ENCODE measurements around the gene ATP13A4.

Gene ATP13A4

DNA sequence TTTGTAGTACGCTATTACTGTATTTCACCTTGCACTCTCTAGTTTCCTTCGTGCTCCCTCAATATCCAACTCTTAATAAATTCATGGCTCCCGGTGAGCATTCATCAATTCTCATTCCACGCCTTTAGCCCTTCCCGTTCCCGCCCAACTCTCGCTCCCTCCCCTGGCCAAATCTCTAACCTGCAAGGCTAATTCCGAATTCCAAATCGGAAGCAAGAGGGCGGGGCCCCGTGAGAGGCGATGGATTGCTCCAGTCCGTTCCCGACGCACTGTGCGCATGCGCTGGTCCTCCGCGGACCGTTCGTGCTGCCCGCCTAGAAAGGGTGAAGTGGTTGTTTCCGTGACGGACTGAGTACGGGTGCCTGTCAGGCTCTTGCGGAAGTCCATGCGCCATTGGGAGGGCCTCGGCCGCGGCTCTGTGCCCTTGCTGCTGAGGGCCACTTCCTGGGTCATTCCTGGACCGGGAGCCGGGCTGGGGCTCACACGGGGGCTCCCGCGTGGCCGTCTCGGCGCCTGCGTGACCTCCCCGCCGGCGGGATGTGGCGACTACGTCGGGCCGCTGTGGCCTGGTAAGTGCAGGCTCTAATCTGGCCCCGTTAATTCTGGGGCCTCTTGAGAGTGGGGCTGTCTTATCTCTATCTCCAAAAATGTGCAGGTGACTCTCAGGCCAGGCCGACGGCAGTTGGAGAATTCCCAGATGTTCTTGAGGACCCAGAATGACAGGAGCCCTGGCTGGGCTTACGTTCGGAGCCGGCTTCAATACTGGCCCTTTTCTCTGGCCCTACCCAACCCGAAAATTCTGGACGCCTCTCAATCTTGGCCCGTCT lies 38.4 kb upstream of the ATP13A4 start, which contains the start of gene OPA1:
OPA1 (plus strand) TSS at position 368 of the 827 bp plus-strand sequence; CDS start at position 538, 170 bp downstream.
- DNase-seq (ENCODE audit: low read depth) = peak; percentile 98
- TF ChIP-seq, protein P1, sequence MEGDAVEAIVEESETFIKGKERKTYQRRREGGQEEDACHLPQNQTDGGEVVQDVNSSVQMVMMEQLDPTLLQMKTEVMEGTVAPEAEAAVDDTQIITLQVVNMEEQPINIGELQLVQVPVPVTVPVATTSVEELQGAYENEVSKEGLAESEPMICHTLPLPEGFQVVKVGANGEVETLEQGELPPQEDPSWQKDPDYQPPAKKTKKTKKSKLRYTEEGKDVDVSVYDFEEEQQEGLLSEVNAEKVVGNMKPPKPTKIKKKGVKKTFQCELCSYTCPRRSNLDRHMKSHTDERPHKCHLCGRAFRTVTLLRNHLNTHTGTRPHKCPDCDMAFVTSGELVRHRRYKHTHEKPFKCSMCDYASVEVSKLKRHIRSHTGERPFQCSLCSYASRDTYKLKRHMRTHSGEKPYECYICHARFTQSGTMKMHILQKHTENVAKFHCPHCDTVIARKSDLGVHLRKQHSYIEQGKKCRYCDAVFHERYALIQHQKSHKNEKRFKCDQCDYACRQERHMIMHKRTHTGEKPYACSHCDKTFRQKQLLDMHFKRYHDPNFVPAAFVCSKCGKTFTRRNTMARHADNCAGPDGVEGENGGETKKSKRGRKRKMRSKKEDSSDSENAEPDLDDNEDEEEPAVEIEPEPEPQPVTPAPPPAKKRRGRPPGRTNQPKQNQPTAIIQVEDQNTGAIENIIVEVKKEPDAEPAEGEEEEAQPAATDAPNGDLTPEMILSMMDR (IDR thresholded peaks at IDR 0.05; ENCODE audit: low read depth, low read length, missing control alignments) = peak; percentile 34
- in situ Hi-C loops (cut with HindIII; ENCODE audit: low sequenced_read_pairs) = no loop called here

DNA sequence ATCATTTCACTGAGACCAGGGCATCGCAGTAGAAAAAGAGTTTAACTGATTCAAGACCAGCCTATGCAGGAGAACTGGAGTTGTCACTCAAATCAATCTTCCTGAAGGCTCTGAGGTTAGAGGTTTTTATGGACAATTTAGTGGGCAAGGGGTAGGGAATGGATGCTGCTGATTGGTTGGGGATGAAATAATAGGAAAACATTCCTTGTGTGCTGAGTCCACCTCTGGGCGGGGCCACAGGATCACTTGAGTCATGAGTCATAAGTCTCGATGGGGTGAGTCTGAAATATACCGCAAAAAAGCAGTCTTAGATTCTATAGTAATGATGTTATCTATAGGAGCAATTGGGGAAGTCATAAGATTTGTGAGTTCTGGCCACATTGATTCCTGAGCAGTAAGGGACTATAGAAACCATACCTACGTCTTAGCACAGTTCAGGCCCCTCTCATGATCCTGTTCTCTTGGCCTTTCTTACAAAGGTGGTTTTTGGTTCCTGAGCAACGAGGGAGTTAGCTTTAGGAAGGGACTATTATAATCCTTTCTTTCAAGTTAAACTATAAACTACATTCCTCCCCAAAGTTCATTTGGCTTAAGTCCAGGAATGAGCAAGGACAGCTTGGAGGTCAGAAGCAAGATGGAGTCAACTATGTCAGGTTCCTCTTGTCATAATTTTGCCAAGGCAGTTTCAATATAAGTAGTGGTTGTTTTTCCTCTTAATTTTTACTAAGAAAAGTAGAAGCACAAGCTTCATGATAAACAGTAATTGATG lies 35.6 kb upstream of the ATP13A4 start:
- in situ Hi-C loops (cut with HindIII; ENCODE audit: low sequenced_read_pairs) = no loop called here
- TF ChIP-seq, protein P1 (IDR thresholded peaks at IDR 0.05; ENCODE audit: low read depth, low read length, missing control alignments) = no peak
- no peak for DNase-seq (ENCODE audit: low read depth)
- no peak overlapping the region for H3K4me3 ChIP-seq (ENCODE audit: low read depth, low read length)

More for the DNA sequence above, 38.4 kb upstream of the ATP13A4 start, which contains the start of gene OPA1:
- H3K4me3 ChIP-seq (ENCODE audit: low read depth, low read length) = peak within 1 kb of the TSS; percentile 95

- DNase-seq (ENCODE audit: low read depth) = no peak
- in situ Hi-C loops (cut with HindIII; ENCODE audit: low sequenced_read_pairs) = loop anchor here (10.0 kb wide), 1 partner anchor 765 kb away; no protein-coding TSS in a partner anchor
- TF ChIP-seq, protein P1 (IDR thresholded peaks at IDR 0.05; ENCODE audit: low read depth, low read length, missing control alignments) = no peak
- H3K4me3 ChIP-seq (ENCODE audit: low read depth, low read length) = no peak overlapping the region
Observed at GRCh38 chr3:193589616-193590015, 34.9 kb upstream of the ATP13A4 start.

GRCh38 chr3:193589129-193589528 lies 34.4 kb upstream of the ATP13A4 start:
- H3K4me3 ChIP-seq (ENCODE audit: low read depth, low read length) = no peak overlapping the region
- no peak for DNase-seq (ENCODE audit: low read depth)
- in situ Hi-C loops (cut with HindIII; ENCODE audit: low sequenced_read_pairs) = loop anchor here (10.0 kb wide), 1 partner anchor 764 kb away; no protein-coding TSS in a partner anchor
- TF ChIP-seq, protein P1 (IDR thresholded peaks at IDR 0.05; ENCODE audit: low read depth, low read length, missing control alignments) = no peak

- in situ Hi-C loops (cut with HindIII; ENCODE audit: low sequenced_read_pairs) = loop anchor here (10.0 kb wide), 1 partner anchor 762 kb away; no protein-coding TSS in a partner anchor
- no peak overlapping the region for H3K4me3 ChIP-seq (ENCODE audit: low read depth, low read length)
- no peak for DNase-seq (ENCODE audit: low read depth)
- TF ChIP-seq, protein P1 (IDR thresholded peaks at IDR 0.05; ENCODE audit: low read depth, low read length, missing control alignments) = no peak
Observed at GRCh38 chr3:193586526-193586925, 31.8 kb upstream of the ATP13A4 start.

- H3K4me3 ChIP-seq (ENCODE audit: low read depth, low read length) = no peak overlapping the region
- in situ Hi-C loops (cut with HindIII; ENCODE audit: low sequenced_read_pairs) = loop anchor here (10.0 kb wide), 1 partner anchor 761 kb away; no protein-coding TSS in a partner anchor
- TF ChIP-seq, protein P1 (IDR thresholded peaks at IDR 0.05; ENCODE audit: low read depth, low read length, missing control alignments) = no peak
- DNase-seq (ENCODE audit: low read depth) = no peak
Observed at GRCh38 chr3:193585530-193585929, 30.8 kb upstream of the ATP13A4 start.

Data from astrocyte of the cerebellum (primary cell).